HepG2 (cell line): ENCODE data around the gene RABGAP1L. TPM values are rescaled to one million over a fixed set of nuclear protein-coding genes. Genes with fewer than 3 reads are reported as not detected.

ENCODE experiments used
- ATAC-seq: fragments of 200-7000 bp; cut with Tn5 transposase; 3 replicates; pipeline ENCODE4 v1.9.1; 2020; ENCODE audit warnings: mild to moderate bottlenecking, moderate library complexity
- BruUV-seq: library from RNA; stranded (reverse); fragments of 400-500 nt; replicated peaks from 2 replicates; lab custom pipeline; 2021; lab: Mats Ljungman, UMichigan
- CTCF ChIA-PET: fragments of 300-600 bp; formaldehyde crosslinking; extraction: SDS; loops from one replicate; lab custom pipeline; 2021; ENCODE audit warnings: low total read pairs, inconsistent platforms, low intra/inter-chr PET ratio; lab: Yijun Ruan, JAX
- POLR2A ChIA-PET: fragments of 350-600 bp; sonication (Branson Sonifier 250); formaldehyde crosslinking; loops from one replicate; lab custom pipeline; 2020; ENCODE audit warnings: antibody characterized with exemption, inconsistent platforms; lab: Yijun Ruan, JAX
- DNase-seq: peaks from one replicate; pipeline ENCODE4 v3.0.0-alpha.2; 2015; ENCODE audit warnings: low spot score
- FAIRE-seq: peaks from 3 replicates; lab custom pipeline; 2011; peaks lifted over from hg19 to GRCh38; lab: Jason Lieb, UNC
- H2AFZ ChIP-seq: one replicate; pipeline ENCODE4 v1.6.1; 2011; ENCODE audit warnings: low read length, inconsistent platforms
- H3K27ac ChIP-seq: fragments of 300-600 bp; 3 replicates; pipeline ENCODE4 v1.8.0; 2011; ENCODE audit warnings: mixed run types, mild to moderate bottlenecking, mixed read lengths, low read length, inconsistent platforms; ENCODE audit not compliant: insufficient read depth; ENCODE audit errors: extremely low read length
- H3K27me3 ChIP-seq, 2 experiments: fragments of 200-600 bp in 1 of 2; 2 replicates in 1 of 2; 3 replicates in 1 of 2; pipeline versions ENCODE4 v1.6.0 to v1.8.0; 2011; ENCODE audit warnings: low read length in 2 of 2, mild to moderate bottlenecking in 2 of 2, moderate library complexity in 2 of 2, inconsistent platforms in 1 of 2; ENCODE audit not compliant: insufficient read depth in 2 of 2, control insufficient read depth in 1 of 2
- H3K36me3 ChIP-seq, 2 experiments: fragments of 200-600 bp in 1 of 2; replicated peaks in 1 of 2; 2 replicates in 1 of 2; 3 replicates in 1 of 2; pipeline versions ENCODE4 v1.5.1 to v1.8.0; 2011; ENCODE audit warnings: low read length in 2 of 2, inconsistent platforms in 1 of 2; ENCODE audit not compliant: insufficient read depth in 2 of 2, control insufficient read depth in 1 of 2
- H3K4me1 ChIP-seq: 2 replicates; pipeline ENCODE4 v1.5.1; 2012; ENCODE audit warnings: low read length, inconsistent platforms; ENCODE audit not compliant: insufficient read depth
- H3K4me2 ChIP-seq: 2 replicates; pipeline ENCODE4 v1.6.0; 2011; ENCODE audit warnings: low read depth, low read length, inconsistent platforms
- H3K4me3 ChIP-seq, 3 experiments: fragments of 200-600 bp in 1 of 3; sonication (generic), shearing (Covaris generic) in 1 of 3; replicated peaks in 1 of 3; 2 replicates each; pipeline ENCODE4 v1.5.1; 2011 to 2016; ENCODE audit warnings: low read length in 3 of 3, inconsistent platforms in 2 of 3, low read depth in 2 of 3, mild to moderate bottlenecking in 2 of 3, control low read depth in 1 of 3, mixed read lengths in 1 of 3; ENCODE audit not compliant: insufficient read depth in 1 of 3
- H3K79me2 ChIP-seq: one replicate; pipeline ENCODE4 v1.6.1; 2011; ENCODE audit warnings: low read length, inconsistent platforms; ENCODE audit not compliant: insufficient read depth
- H3K9ac ChIP-seq: 2 replicates; pipeline ENCODE4 v1.6.0; 2011; ENCODE audit warnings: mild to moderate bottlenecking, low read depth, low read length, inconsistent platforms; ENCODE audit not compliant: insufficient read depth
- H3K9me3 ChIP-seq: 2 replicates; pipeline ENCODE4 v1.5.1; 2012; ENCODE audit warnings: mild to moderate bottlenecking, low read length
- H4K20me1 ChIP-seq: 2 replicates; pipeline ENCODE4 v1.6.0; 2011; ENCODE audit warnings: inconsistent platforms, mild to moderate bottlenecking, low read length, moderate library complexity; ENCODE audit not compliant: insufficient read depth
- CENPX ChIP-seq: sonication (generic); formaldehyde crosslinking; IDR thresholded peaks from 2 replicates; pipeline ENCODE4 v1.9.0; 2021; ENCODE audit warnings: mild to moderate bottlenecking, missing genetic modification reagents, moderate library complexity
- CHD4 ChIP-seq: fragments of 200-600 bp; sonication (generic); IDR thresholded peaks from 2 replicates; pipeline ENCODE4 v1.7.0; 2017; ENCODE audit warnings: mild to moderate bottlenecking, low read length, borderline replicate concordance
- JUN ChIP-seq: sonication (generic); formaldehyde crosslinking; IDR thresholded peaks from 2 replicates; pipeline ENCODE4 v1.4.0; 2020; ENCODE audit warnings: mild to moderate bottlenecking, missing genetic modification reagents
- MXD4 ChIP-seq: IDR thresholded peaks from 2 replicates; pipeline ENCODE4 v1.6.1; 2016; ENCODE audit warnings: mild to moderate bottlenecking, missing biosample characterization, missing genetic modification reagents
- SP4 ChIP-seq: sonication (generic); formaldehyde crosslinking; IDR thresholded peaks from 2 replicates; pipeline ENCODE4 v1.8.1; 2023; ENCODE audit warnings: mild to moderate bottlenecking, missing genetic modification reagents
- ZNF224 ChIP-seq: sonication (generic); formaldehyde crosslinking; IDR thresholded peaks from 2 replicates; pipeline ENCODE4 v1.5.0; 2020; ENCODE audit warnings: mild to moderate bottlenecking, missing genetic modification reagents
- ZNF577 ChIP-seq: sonication (generic); formaldehyde crosslinking; IDR thresholded peaks from 2 replicates; pipeline ENCODE4 v1.4.0; 2020; ENCODE audit warnings: mild to moderate bottlenecking, low read depth, missing genetic modification reagents, borderline replicate concordance
- ZNF788 ChIP-seq: sonication (generic); formaldehyde crosslinking; IDR thresholded peaks from 2 replicates; pipeline ENCODE4 v1.5.0; 2020; ENCODE audit warnings: mild to moderate bottlenecking, missing genetic modification reagents, borderline replicate concordance
- WGBS: methylation state at CpG from one replicate; pipeline ENCODE4 v1.1.6; 2017; ENCODE audit warnings: low lambda C conversion rate; 5-methylcytosine and 5-hydroxymethylcytosine counted together
- in situ Hi-C: cut with HindIII; loops from 2 replicates; pipeline ENCODE4 v1.10.0; 2017; ENCODE audit warnings: low pct_unique_long_range_greater_than_20kb; ENCODE audit not compliant: extremely low pct_ligation_motif_present
- intact Hi-C: fragments of 100-400 bp; cut with micrococcal nuclease; formaldehyde crosslinking; loops from one replicate; pipeline ENCODE4 v1.10.0; 2022; ENCODE audit not compliant: unreplicated experiment
- polyA plus RNA-seq, 8 experiments: library from polyadenylated mRNA; depleted of rRNA in 3 of 8; stranded (reverse) in 7 of 8; unstranded in 1 of 8; fragments of >200 nt; fragmentation: Illumina TruSeq in 4 of 8; extraction: Trizol in 4 of 8; gene quantifications; 2 replicates each; pipeline versions ENCODE4 v1.2.1 to v1.2.3, GENCODE V29; 2011 to 2016; ENCODE audit warnings: low read depth in 4 of 8, missing spikeins in 1 of 8, mixed read lengths in 1 of 8; ENCODE audit not compliant: insufficient read depth in 1 of 8
- total RNA-seq, 5 experiments: library from RNA; depleted of rRNA; stranded (reverse); fragments of >200 nt; fragmentation: Illumina TruSeq; extraction: Trizol; gene quantifications; 2 replicates each; pipeline ENCODE4 v1.2.3, GENCODE V29; 2016; ENCODE audit warnings: low read depth in 1 of 5
- TF ChIP-seq, protein P1 (sequence below): sonication (generic); formaldehyde crosslinking; IDR thresholded peaks from 2 replicates; pipeline ENCODE4 v1.5.0; 2020; ENCODE audit warnings: mild to moderate bottlenecking, missing genetic modification reagents, moderate library complexity

Gene RABGAP1L
- total and polyA plus RNA-seq, 2 of the 13 experiments (the other 11 are each of a cell fraction or from before 2014, with no cell fraction given), result 7.9 to 22.6 TPM

DNA sequence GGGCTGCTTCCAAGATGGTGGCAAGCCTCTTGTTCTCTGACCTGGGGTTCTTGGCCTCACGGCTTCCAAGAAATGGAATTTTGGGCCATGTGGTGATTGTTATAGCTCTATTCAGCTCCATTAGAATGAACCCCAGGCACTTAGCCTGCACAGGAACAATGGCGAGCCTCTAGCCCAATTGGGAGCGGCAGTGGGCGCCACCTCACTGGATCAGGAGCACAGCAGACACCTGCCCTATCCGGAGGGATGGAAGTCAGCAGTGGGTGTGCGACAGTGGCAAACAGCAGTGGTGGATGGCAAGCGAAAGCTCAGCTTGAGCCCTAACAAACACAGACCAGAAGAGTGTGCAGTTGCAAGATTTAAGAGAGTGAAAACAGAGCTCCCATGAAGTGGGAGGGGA lies 519.3 kb downstream of the RABGAP1L start:
- H3K4me3 ChIP-seq, result no peak overlapping the region
- no peak for ATAC-seq
- no peak overlapping the region for H3K27ac ChIP-seq

DNA sequence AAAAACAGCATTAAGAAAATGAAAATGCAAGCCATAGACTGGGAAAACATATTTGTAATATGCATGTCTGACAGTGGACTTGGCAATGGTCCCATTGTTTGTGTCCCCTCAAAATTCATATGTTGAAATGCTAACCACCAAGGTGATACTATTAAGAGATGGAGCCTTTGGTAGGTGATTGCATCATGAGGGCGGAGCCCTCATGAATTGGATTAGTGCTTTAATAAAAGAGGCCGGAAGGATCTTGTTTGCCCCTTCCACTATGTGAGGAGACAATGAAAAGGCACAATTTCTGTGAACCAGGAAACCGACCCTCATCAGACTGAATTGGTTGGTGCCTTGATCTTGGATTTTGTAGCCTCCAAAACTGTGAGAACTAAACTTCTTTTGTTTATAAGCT lies 520.8 kb downstream of the RABGAP1L start:
- H4K20me1 ChIP-seq, result no peaks in the 10 kb centered on the region
- ChIA-PET POLR2A (no interaction called here), CTCF (no interaction called here)
- no peak for TF ChIP-seq CENPX (CRISPR knock-in tag)
- TF ChIP-seq SP4 (CRISPR knock-in tag), result no peak
- no peak for TF ChIP-seq ZNF224 (CRISPR knock-in tag)
- no peak for TF ChIP-seq MXD4 (CRISPR knock-in tag)
- no peaks in the 10 kb centered on the region for H3K9me3 ChIP-seq
- ATAC-seq (no peak), FAIRE-seq (no peak), DNase-seq (no peak)
- no peaks in the 10 kb centered on the region for H3K79me2 ChIP-seq
- no TSS peak for BruUV-seq
- 94% methylated on average over 3 of the region's 3 CpGs for WGBS
- no peak overlapping the region for H2AFZ ChIP-seq
- H3K36me3 ChIP-seq, result no peaks in the 10 kb centered on the region
- no peak overlapping the region for H3K27ac ChIP-seq
- H3K4me3 ChIP-seq, result no peak overlapping the region
- intact Hi-C loops, result no loop called here
- H3K9ac ChIP-seq, result no peak overlapping the region
- no peak overlapping the region for H3K4me2 ChIP-seq
- H3K4me1 ChIP-seq, result peaks cover 25% of the 10 kb centered on the region
- no peaks in the 10 kb centered on the region for H3K27me3 ChIP-seq
- in situ Hi-C loops, result no loop called here

More for the DNA sequence above, 519.3 kb downstream of the RABGAP1L start:
- no peaks in the 10 kb centered on the region for H3K36me3 ChIP-seq
- CTCF ChIA-PET, result no interaction called here
- no peak overlapping the region for H3K9ac ChIP-seq
- no peak overlapping the region for H3K4me2 ChIP-seq
- intact Hi-C loops, result no loop called here
- H3K9me3 ChIP-seq, result no peaks in the 10 kb centered on the region
- H2AFZ ChIP-seq, result no peak overlapping the region
- no peaks in the 10 kb centered on the region for H4K20me1 ChIP-seq
- TF ChIP-seq, protein P1, sequence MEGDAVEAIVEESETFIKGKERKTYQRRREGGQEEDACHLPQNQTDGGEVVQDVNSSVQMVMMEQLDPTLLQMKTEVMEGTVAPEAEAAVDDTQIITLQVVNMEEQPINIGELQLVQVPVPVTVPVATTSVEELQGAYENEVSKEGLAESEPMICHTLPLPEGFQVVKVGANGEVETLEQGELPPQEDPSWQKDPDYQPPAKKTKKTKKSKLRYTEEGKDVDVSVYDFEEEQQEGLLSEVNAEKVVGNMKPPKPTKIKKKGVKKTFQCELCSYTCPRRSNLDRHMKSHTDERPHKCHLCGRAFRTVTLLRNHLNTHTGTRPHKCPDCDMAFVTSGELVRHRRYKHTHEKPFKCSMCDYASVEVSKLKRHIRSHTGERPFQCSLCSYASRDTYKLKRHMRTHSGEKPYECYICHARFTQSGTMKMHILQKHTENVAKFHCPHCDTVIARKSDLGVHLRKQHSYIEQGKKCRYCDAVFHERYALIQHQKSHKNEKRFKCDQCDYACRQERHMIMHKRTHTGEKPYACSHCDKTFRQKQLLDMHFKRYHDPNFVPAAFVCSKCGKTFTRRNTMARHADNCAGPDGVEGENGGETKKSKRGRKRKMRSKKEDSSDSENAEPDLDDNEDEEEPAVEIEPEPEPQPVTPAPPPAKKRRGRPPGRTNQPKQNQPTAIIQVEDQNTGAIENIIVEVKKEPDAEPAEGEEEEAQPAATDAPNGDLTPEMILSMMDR (CRISPR knock-in tag), result no peak
- TF ChIP-seq ZNF577 (CRISPR knock-in tag), result no peak
- TF ChIP-seq JUN (CRISPR knock-in tag), result no peak
- no peak for TF ChIP-seq ZNF788 (CRISPR knock-in tag)
- TF ChIP-seq CHD4, result no peak
- TF ChIP-seq, all 625 proteins: peak for 0
- Histone ChIP-seq H3K79me2 (no peaks in the 10 kb centered on the region), H3K27me3 (no peaks in the 10 kb centered on the region), H3K4me1 (peaks cover 25% of the 10 kb centered on the region)
- WGBS, result 100% methylated on average over 6 of the region's 7 CpGs
- DNase-seq (no peak), FAIRE-seq (no peak)
- in situ Hi-C loops, result no loop called here
- POLR2A ChIA-PET, result no interaction called here
- BruUV-seq, result no TSS peak
